Subcutaneous adipose tissue (tissue), 4 donors: ENCODE results near the gene VPS8. TPM values are rescaled to one million over a fixed set of nuclear protein-coding genes. Genes with fewer than 3 reads are reported as not detected.

ENCODE experiments used
- CTCF ChIP-seq: fragments of 450-650 bp; IDR thresholded peaks from one replicate; pipeline ENCODE4 v1.5.1; 2016; ENCODE audit warnings: low read depth, mild to moderate bottlenecking, control low read depth, antibody characterized with exemption, moderate library complexity
- total RNA-seq, 4 donors: library from RNA; depleted of rRNA; stranded (reverse); fragments of >200 nt; gene quantifications; one replicate each; pipeline ENCODE4 v1.1.0, GENCODE V29; 2016

The VPS8 gene
- total RNA-seq, 4 donors from 2014 or later = 60.3 to 89.4 (median 66.2) TPM

GRCh38 chr3:185059766-185060165 lies 247.8 kb downstream of the VPS8 start:
- TF ChIP-seq CTCF = no peak

- TF ChIP-seq CTCF = no peak
These were observed 248.7 kb downstream of the VPS8 start for GRCh38 chr3:185060655-185061054.

- TF ChIP-seq CTCF = no peak
These were observed 250.2 kb downstream of the VPS8 start for GRCh38 chr3:185062191-185062590.

GRCh38 chr3:185063431-185063830 lies 251.5 kb downstream of the VPS8 start:
- TF ChIP-seq CTCF = no peak

GRCh38 chr3:185065059-185065458 lies 253.1 kb downstream of the VPS8 start:
- TF ChIP-seq CTCF = no peak

GRCh38 chr3:185066251-185066650 lies 254.3 kb downstream of the VPS8 start:
- no peak for TF ChIP-seq CTCF

- TF ChIP-seq CTCF = no peak
These were observed 255.2 kb downstream of the VPS8 start for GRCh38 chr3:185067173-185067572.
